ENCODE data around the gene VCAM1. TPM values are rescaled to one million over a fixed set of nuclear protein-coding genes. Genes with fewer than 3 reads are reported as not detected.

VCAM1 gene
- total and polyA plus RNA-seq, 2 experiments from 2014 or later = not detected

GRCh38 chr1:100778748-100779147 is 59.2 kb downstream of the VCAM1 start:
- H3K4me1 Mint-ChIP-seq = no peaks in the 10 kb centered on the region

More at GRCh38 chr1:100778748-100779147, 59.2 kb downstream of the VCAM1 start:
- H3F3A ChIP-seq (replicated peaks; ENCODE audit: low read depth) = no peaks in the 10 kb centered on the region
- no peaks in the 10 kb centered on the region for H3K36me3 ChIP-seq (ENCODE audit: insufficient read depth)
- ATAC-seq (no peak), DNase-seq (ENCODE audit: low spot score) (no peak)
- Mint-ChIP-seq H3K4me3 (no peak overlapping the region), H3K9me3 (peaks cover 28% of the 10 kb centered on the region), H3K27me3 (ENCODE audit: insufficient read depth, low read depth, poor library complexity) (peaks cover 2% of the 10 kb centered on the region), H3K27ac (no peak overlapping the region), H3K36me3 (ENCODE audit: low read depth) (peaks cover 15% of the 10 kb centered on the region)
- H2AFZ ChIP-seq = no peak overlapping the region
- no peak overlapping the region for H3K4me3 ChIP-seq
- H3K4me2 ChIP-seq = no peak overlapping the region
- H3K27ac ChIP-seq (ENCODE audit: low read depth) = no peak overlapping the region
- H3K27me3 ChIP-seq (ENCODE audit: insufficient read depth) = no peaks in the 10 kb centered on the region
- no peaks in the 10 kb centered on the region for H3K79me2 ChIP-seq (replicated peaks; ENCODE audit: insufficient read depth)
- peaks cover 6% of the 10 kb centered on the region; the same call in 1 of the 2 replicates for H3K9me2 ChIP-seq (ENCODE audit: insufficient read depth)
- no peaks in the 10 kb centered on the region for H4K20me1 ChIP-seq (replicated peaks; ENCODE audit: insufficient read depth)
- H3K4me1 ChIP-seq (ENCODE audit: insufficient read depth) = no peaks in the 10 kb centered on the region
- no peak for TF ChIP-seq STAT1 (IDR thresholded peaks at IDR 0.05; ENCODE audit: unreplicated experiment)
- no peak for TF ChIP-seq CTCF (conservative IDR thresholded peaks at IDR 0.05; ENCODE audit: low read depth in 2 of 2)
- no peak for TF ChIP-seq ETS1 (IDR thresholded peaks at IDR 0.05)
- TF ChIP-seq REST (IDR thresholded peaks at IDR 0.05; ENCODE audit: unreplicated experiment) = no peak
- no peak for TF ChIP-seq EZH2phosphoT487 (IDR thresholded peaks at IDR 0.05; ENCODE audit: unreplicated experiment)
- no peak for TF ChIP-seq ZNF331 (CRISPR knock-in tag; IDR thresholded peaks at IDR 0.05; ENCODE audit: low read depth)
- no peak for TF ChIP-seq CREB1 (CRISPR knock-in tag; IDR thresholded peaks at IDR 0.05; ENCODE audit: low read depth)
- no peak for TF ChIP-seq NANOG (IDR thresholded peaks at IDR 0.05; ENCODE audit: borderline replicate concordance)
- no peak for TF ChIP-seq ZNF462 (CRISPR knock-in tag; IDR thresholded peaks at IDR 0.05)
- TF ChIP-seq ZNF114 (CRISPR knock-in tag; IDR thresholded peaks at IDR 0.05) = no peak
- TF ChIP-seq EZH2 (IDR thresholded peaks at IDR 0.05; ENCODE audit: low read depth, unreplicated experiment) = no peak
- TF ChIP-seq JUNB (IDR thresholded peaks at IDR 0.05; ENCODE audit: unreplicated experiment) = no peak
